CD4-positive, alpha-beta T cell treated with Interleukin-15 for 4 hours (primary cell): ENCODE data around the gene TYMS.

Experiments used
- DNase-seq: peaks from one replicate; pipeline ENCODE4 v3.0.0-alpha.2; 2020; ENCODE audit warnings: low spot score

TYMS gene

GRCh38 chr18:712401-713134 is 55.1 kb downstream of the TYMS start, which contains the start of gene ENOSF1:
Gene ENOSF1, minus strand, starts transcription at chr18:712630. Its CDS starts 43 bp downstream, at chr18:712587.
- peak; percentile 88 for DNase-seq

GRCh38 chr18:713135-713490 is 55.7 kb downstream of the TYMS start:
- no peak for DNase-seq

DNA sequence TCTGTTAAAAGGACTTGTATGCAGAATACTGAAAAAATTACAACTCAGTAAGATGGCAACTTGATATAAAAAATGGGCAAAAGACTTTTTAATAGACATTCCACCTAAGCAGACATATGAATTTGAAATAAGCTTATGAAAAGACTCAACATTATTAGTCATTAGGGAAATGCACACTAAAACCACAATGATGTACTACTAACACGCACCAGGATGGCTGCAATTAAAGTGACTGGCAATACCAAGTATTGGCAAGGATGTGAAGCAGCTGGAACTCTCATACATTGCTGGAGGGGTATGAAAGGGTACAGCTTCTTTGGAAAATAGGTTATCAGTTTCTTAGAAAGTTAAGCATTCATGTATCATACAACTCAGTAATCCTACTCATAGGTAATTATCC is 58.2 kb downstream of the TYMS start:
- DNase-seq, result peak; percentile 40

DNA sequence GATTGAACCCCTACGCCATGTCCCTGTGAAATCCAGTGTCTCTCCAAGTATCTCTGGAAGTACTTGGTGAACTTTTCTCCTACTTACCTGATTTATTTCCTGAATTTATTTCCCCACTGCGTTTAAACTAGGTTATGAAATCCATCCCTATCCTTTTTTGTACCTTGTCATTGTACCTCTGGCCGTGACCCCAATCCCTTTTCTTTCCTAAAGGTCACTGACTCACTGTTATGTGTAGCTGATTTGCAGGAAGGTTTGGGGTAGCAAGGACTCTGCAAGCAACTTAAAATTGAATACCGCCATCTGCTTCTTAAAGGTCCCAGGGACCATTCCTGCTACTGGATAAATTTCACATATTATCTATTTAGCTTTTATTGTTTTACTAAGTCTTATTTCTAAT is 59.5 kb downstream of the TYMS start:
- DNase-seq, result no peak
